ENCODE data around the gene CSNK2B. TPM values are rescaled to one million over a fixed set of nuclear protein-coding genes. Genes with fewer than 3 reads are reported as not detected.

The CSNK2B gene
- total RNA-seq, 1 experiment from 2014 or later = 357 TPM

DNA sequence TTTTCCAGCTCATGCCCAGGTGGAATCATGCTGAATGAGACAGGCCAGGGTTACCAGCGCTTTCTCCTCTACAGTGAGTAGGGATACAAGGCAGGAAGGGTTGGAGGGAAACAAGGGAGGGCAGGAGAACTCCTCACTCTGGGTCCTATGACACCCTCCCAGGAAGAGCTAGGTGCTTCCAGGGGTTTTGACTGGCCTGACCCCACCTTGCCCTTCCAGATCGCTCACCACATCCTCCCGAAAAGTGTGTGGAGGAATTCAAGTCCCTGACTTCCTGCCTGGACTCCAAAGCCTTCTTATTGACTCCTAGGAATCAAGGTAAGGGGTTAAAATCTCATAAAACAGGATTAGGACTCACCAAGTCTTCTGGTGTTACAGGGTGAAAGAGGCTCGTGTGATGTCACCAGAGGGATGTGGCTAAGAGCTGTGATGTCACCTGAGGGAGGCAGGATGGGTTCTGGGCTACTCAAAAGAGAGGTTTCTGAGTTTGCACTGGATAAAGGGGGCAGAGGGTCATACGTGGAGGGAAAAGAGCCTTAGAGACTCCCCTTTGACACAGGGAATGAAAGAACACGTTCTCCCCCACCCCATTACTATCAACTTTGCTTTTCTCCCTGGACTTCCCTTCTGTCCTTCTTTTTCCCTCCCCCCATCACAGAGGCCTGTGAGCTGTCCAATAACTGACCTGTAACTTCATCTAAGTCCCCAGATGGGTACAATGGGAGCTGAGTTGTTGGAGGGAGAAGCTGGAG lies 8.3 kb upstream of the CSNK2B start:
- Mint-ChIP-seq H3K9me3 (ENCODE audit: low read depth, unreplicated experiment) (no peaks in the 10 kb centered on the region), H3K27me3 (ENCODE audit: unreplicated experiment) (no peaks in the 10 kb centered on the region), H3K36me3 (ENCODE audit: insufficient read depth, unreplicated experiment) (peaks cover 77% of the 10 kb centered on the region), H3K4me3 (ENCODE audit: low read depth, unreplicated experiment) (peak overlapping the region; percentile 82), H3K4me1 (ENCODE audit: low read depth, unreplicated experiment) (peaks cover 54% of the 10 kb centered on the region), H3K27ac (ENCODE audit: unreplicated experiment) (no peak overlapping the region)
- intact Hi-C loops (cut with micrococcal nuclease; ENCODE audit: unreplicated experiment) = no loop called here
- CTCF ChIA-PET = interaction anchor here (1.5 kb wide), 1 partner anchor 14 kb away, joined by 4 read pairs; no protein-coding TSS in a partner anchor
- DNase-seq = no peak
- no peak for TF ChIP-seq CTCF (IDR thresholded peaks at IDR 0.05; ENCODE audit: unreplicated experiment)
- BruUV-seq (replicated peaks) = no TSS peak

DNA sequence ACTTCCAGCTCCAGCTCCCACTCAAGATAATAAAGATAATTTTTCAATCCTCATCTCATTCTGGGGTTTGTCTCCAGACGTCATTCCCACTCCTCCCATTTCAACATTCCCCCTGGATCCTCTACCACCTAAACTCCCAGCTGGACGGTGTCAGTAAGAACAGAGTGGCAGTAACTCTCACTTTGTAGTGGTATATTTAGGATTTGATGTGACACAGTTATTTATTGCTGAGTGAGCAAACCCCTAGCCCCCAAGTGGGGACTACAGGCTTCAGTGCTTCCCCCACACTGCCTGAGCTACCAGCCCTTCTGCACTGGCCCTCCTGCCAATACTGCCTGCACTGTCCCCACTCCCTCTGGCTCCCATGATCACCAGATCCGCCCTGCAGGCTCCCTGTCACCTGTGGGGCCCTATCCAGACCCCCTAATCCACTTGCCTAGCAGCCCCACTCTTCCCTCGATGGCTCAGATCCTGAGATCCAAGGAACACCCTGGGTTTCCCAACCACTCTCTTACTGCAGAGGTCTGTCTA lies 7.7 kb upstream of the CSNK2B start:
- intact Hi-C loops (cut with micrococcal nuclease; ENCODE audit: unreplicated experiment) = no loop called here
- Mint-ChIP-seq H3K4me3 (ENCODE audit: low read depth, unreplicated experiment) (peak overlapping the region; percentile 82), H3K36me3 (ENCODE audit: insufficient read depth, unreplicated experiment) (peaks cover 77% of the 10 kb centered on the region), H3K9me3 (ENCODE audit: low read depth, unreplicated experiment) (no peaks in the 10 kb centered on the region), H3K4me1 (ENCODE audit: low read depth, unreplicated experiment) (peaks cover 56% of the 10 kb centered on the region), H3K27me3 (ENCODE audit: unreplicated experiment) (no peaks in the 10 kb centered on the region), H3K27ac (ENCODE audit: unreplicated experiment) (no peak overlapping the region)
- TF ChIP-seq CTCF (IDR thresholded peaks at IDR 0.05; ENCODE audit: unreplicated experiment) = no peak
- no TSS peak for BruUV-seq (replicated peaks)
- DNase-seq = no peak
- CTCF ChIA-PET = interaction anchor here (1.5 kb wide), 1 partner anchor 13 kb away, joined by 4 read pairs; no protein-coding TSS in a partner anchor

- CTCF ChIA-PET = no interaction called here
- peak overlapping the region; percentile 87 for H3K27ac Mint-ChIP-seq (ENCODE audit: unreplicated experiment)
- H3K36me3 Mint-ChIP-seq (ENCODE audit: insufficient read depth, unreplicated experiment) = peaks cover 79% of the 10 kb centered on the region
- peak overlapping the region; percentile 82 for H3K4me3 Mint-ChIP-seq (ENCODE audit: low read depth, unreplicated experiment)
- H3K4me1 Mint-ChIP-seq (ENCODE audit: low read depth, unreplicated experiment) = peaks cover 65% of the 10 kb centered on the region
- no peak for TF ChIP-seq CTCF (IDR thresholded peaks at IDR 0.05; ENCODE audit: unreplicated experiment)
- BruUV-seq (replicated peaks) = no TSS peak
- no peaks in the 10 kb centered on the region for H3K27me3 Mint-ChIP-seq (ENCODE audit: unreplicated experiment)
- no peaks in the 10 kb centered on the region for H3K9me3 Mint-ChIP-seq (ENCODE audit: low read depth, unreplicated experiment)
- intact Hi-C loops (cut with micrococcal nuclease; ENCODE audit: unreplicated experiment) = no loop called here
- no peak for DNase-seq
Measured at GRCh38 chr6:31658983-31659648, 6.8 kb upstream of the CSNK2B start.

- BruUV-seq (replicated peaks) = TSS peak; percentile 29
- H3K36me3 Mint-ChIP-seq (ENCODE audit: insufficient read depth, unreplicated experiment) = peaks cover 86% of the 10 kb centered on the region
- H3K27ac Mint-ChIP-seq (ENCODE audit: unreplicated experiment) = peak overlapping the region; percentile 87
- no peak for TF ChIP-seq CTCF (IDR thresholded peaks at IDR 0.05; ENCODE audit: unreplicated experiment)
- H3K9me3 Mint-ChIP-seq (ENCODE audit: low read depth, unreplicated experiment) = no peaks in the 10 kb centered on the region
- H3K27me3 Mint-ChIP-seq (ENCODE audit: unreplicated experiment) = no peaks in the 10 kb centered on the region
- no peak for DNase-seq
- CTCF ChIA-PET = interaction anchor here (0.9 to 1.5 kb wide), 5 partner anchors 8 to 215 kb away, joined by 3 to 10 read pairs (median 4); partner anchors contain the start of genes BAG6 and DDX39B
- H3K4me3 Mint-ChIP-seq (ENCODE audit: low read depth, unreplicated experiment) = peak overlapping the region; percentile 82
- peaks cover 72% of the 10 kb centered on the region for H3K4me1 Mint-ChIP-seq (ENCODE audit: low read depth, unreplicated experiment)
- intact Hi-C loops (cut with micrococcal nuclease; ENCODE audit: unreplicated experiment) = loop anchor here (1.0 kb wide), 1 partner anchor 8 kb away; the partner anchor contains the start of gene BAG6
Measured at GRCh38 chr6:31659649-31660380, 6.1 kb upstream of the CSNK2B start.
